ENCODE results near the gene ING4. TPM values are rescaled to one million over a fixed set of nuclear protein-coding genes. Genes with fewer than 3 reads are reported as not detected.

Gene ING4
- total and polyA plus RNA-seq, 2 of the 13 experiments (the other 11 are each of a cell fraction or from before 2014, with no cell fraction given): 14.4 to 32.4 TPM

DNA sequence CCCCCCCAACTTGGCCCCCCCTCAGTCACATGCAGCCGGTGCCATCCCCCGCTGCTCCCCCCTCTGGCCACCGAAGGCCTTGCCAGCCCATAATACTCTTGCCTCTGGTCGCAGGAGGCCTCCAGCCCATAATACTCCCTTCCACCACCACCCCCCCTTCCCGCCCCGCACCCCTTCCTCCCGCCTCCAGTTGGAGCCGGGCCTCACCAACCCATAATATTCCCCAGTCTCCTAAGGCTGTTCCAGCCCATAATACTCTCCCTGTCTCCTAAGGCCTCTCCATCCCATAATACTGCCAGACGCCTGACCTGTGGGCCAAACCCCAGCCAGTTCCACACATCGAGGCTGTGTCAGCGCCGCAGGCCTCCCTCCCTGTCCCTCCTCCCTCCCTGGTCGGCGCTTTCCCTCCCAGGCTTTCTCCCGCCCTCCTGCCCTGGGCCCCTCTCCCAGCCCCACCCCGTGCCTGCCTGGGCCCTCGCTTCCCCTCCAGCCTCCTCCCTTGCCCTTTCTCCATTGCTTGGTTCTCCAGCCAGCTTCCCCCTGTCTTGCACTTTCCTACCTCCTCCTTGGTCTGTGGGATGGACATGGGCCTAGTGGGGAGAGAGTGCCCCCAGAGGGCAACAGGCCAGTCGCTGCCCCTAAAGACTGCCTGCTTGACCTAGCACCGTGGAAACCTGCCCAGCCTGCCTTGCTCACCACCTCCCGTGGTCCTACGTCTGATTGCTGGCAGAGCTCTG, 49.0 kb downstream of the ING4 start (continued):
- no peak for TF ChIP-seq MTERF4 (CRISPR knock-in tag; IDR thresholded peaks at IDR 0.05)
- TF ChIP-seq MTF1 (CRISPR knock-in tag; IDR thresholded peaks at IDR 0.05): no peak
- TF ChIP-seq ZNF766 (CRISPR knock-in tag; IDR thresholded peaks at IDR 0.05; ENCODE audit: borderline replicate concordance): no peak
- TF ChIP-seq HNF4G (IDR thresholded peaks at IDR 0.05; ENCODE audit: borderline replicate concordance, low read depth, low read length): no peak
- no peak for TF ChIP-seq HNF4G (CRISPR knock-in tag; IDR thresholded peaks at IDR 0.05; ENCODE audit: borderline replicate concordance, low read depth)
- TF ChIP-seq, protein P1, sequence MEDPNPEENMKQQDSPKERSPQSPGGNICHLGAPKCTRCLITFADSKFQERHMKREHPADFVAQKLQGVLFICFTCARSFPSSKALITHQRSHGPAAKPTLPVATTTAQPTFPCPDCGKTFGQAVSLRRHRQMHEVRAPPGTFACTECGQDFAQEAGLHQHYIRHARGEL (CRISPR knock-in tag; IDR thresholded peaks at IDR 0.05): no peak
- no peak for TF ChIP-seq ZNF143 (CRISPR knock-in tag; IDR thresholded peaks at IDR 0.05)
- peak; percentile 25; the same call in 1 of the 2 replicates for TF ChIP-seq BORCS8-MEF2B (CRISPR knock-in tag; IDR thresholded peaks at IDR 0.05)
- TF ChIP-seq HNRNPUL1 (IDR thresholded peaks at IDR 0.05; ENCODE audit: low read depth, low read length): no peak
- TF ChIP-seq MAZ (IDR thresholded peaks at IDR 0.05; ENCODE audit: borderline replicate concordance, low read depth, low read length): peak; percentile 94
- TF ChIP-seq MAZ (CRISPR knock-in tag; IDR thresholded peaks at IDR 0.05; ENCODE audit: low read depth): peak; percentile 65
- TF ChIP-seq ATM (IDR thresholded peaks at IDR 0.05; ENCODE audit: borderline replicate concordance): no peak
- TF ChIP-seq ERF (CRISPR knock-in tag; IDR thresholded peaks at IDR 0.05): no peak
- TF ChIP-seq NBN (conservative IDR thresholded peaks at IDR 0.05): no peak
- TF ChIP-seq TOE1 (CRISPR knock-in tag; IDR thresholded peaks at IDR 0.05): no peak
- no peak for TF ChIP-seq KLF15 (CRISPR knock-in tag; IDR thresholded peaks at IDR 0.05; ENCODE audit: borderline replicate concordance)
- 0 out of 2 replicates have a peak, but pooled peaks have one; percentile 7 for TF ChIP-seq TFE3 (CRISPR knock-in tag; IDR thresholded peaks at IDR 0.05)
- no peak for TF ChIP-seq ZKSCAN8 (CRISPR knock-in tag; IDR thresholded peaks at IDR 0.05; ENCODE audit: borderline replicate concordance)
- no peak; the same call in 1 of the 2 replicates for TF ChIP-seq ZNF3 (CRISPR knock-in tag; IDR thresholded peaks at IDR 0.05)
- peak; percentile 43; the same call in 1 of the 2 replicates for TF ChIP-seq DMAP1 (CRISPR knock-in tag; IDR thresholded peaks at IDR 0.05)
- TF ChIP-seq ZNF251 (CRISPR knock-in tag; IDR thresholded peaks at IDR 0.05): no peak
- TF ChIP-seq ZNF451 (CRISPR knock-in tag; IDR thresholded peaks at IDR 0.05): peak; percentile 64; the same call in 1 of the 2 replicates
- no peak; the same call in 1 of the 2 replicates for TF ChIP-seq KDM5A (IDR thresholded peaks at IDR 0.05; ENCODE audit: borderline replicate concordance, low read length)
- TF ChIP-seq THYN1 (CRISPR knock-in tag; IDR thresholded peaks at IDR 0.05; ENCODE audit: borderline replicate concordance, low read depth): no peak
- peak; percentile 36; the same call in 1 of the 2 replicates for TF ChIP-seq KDM5B (CRISPR knock-in tag; IDR thresholded peaks at IDR 0.05; ENCODE audit: borderline replicate concordance)
- peak; percentile 52; the same call in 1 of the 2 replicates for TF ChIP-seq RARA (CRISPR knock-in tag; IDR thresholded peaks at IDR 0.05)
- TF ChIP-seq ZKSCAN1 (IDR thresholded peaks at IDR 0.05; ENCODE audit: low read length): no peak
- TF ChIP-seq SOX6 (IDR thresholded peaks at IDR 0.05): no peak
- TF ChIP-seq SOX6 (CRISPR knock-in tag; IDR thresholded peaks at IDR 0.05): peak; percentile 55
- TF ChIP-seq TEAD2 (CRISPR knock-in tag; IDR thresholded peaks at IDR 0.05): no peak
